Stimulated activated effector memory CD8-positive, alpha-beta T cell treated with anti-CD3 and anti-CD28 coated beads, Interleukin-12 subunit alpha, Interleukin-12 subunit beta, amount 100 ng/mL, for 72 hours (primary cell): ENCODE measurements around the gene MIGA2.

Experiments used
- ATAC-seq: fragments of 150-1000 bp; cut with Tn5 transposase; 2 replicates; pipeline ENCODE4 v1.10.0; 2021
- DNase-seq, 2 donors: peaks; one replicate each; pipeline ENCODE4 v3.0.0; 2021 to 2022; ENCODE audit warnings: low spot score in 2 of 2
- H3K27ac Mint-ChIP-seq: one replicate; pipeline ENCODE4 v1.8.0; 2022; ENCODE audit warnings: mild to moderate bottlenecking, mixed read lengths
- H3K36me3 Mint-ChIP-seq: one replicate; pipeline ENCODE4 v1.8.0; 2022; ENCODE audit warnings: mild to moderate bottlenecking, mixed read lengths
- H3K4me1 Mint-ChIP-seq: one replicate; pipeline ENCODE4 v1.8.0; 2022; ENCODE audit warnings: mixed read lengths
- H3K4me3 Mint-ChIP-seq: one replicate; pipeline ENCODE4 v1.8.0; 2022; ENCODE audit warnings: mild to moderate bottlenecking, mixed read lengths
- H3K9me3 Mint-ChIP-seq: one replicate; pipeline ENCODE4 v1.8.0; 2022; ENCODE audit warnings: mixed read lengths

MIGA2 gene

DNA sequence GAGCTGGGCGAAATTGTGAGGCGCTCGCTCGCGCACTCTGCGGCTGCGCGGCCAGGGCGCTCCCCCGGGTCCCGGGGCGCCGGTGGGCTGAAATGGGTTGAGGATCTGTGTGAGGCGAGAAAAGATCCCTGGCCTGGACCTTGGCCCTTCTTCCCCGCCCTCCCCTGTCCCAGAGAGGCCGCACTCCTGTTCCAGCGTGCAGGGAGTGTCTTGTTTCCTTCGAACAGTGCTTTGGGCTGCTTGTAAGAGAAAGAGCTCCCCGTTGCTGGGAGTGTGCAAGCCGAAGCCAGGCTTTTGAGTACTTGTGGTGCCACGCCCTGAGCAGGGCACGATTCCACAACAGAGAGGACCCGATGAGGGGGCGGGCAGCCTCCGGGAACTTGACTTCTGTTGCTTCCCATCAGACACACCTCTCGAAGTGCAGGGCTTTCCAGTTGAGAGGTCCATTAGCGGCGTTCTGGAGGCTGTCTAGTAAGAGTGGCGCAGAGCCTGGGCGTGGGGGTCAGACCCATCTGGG lies 45.0 kb downstream of the MIGA2 start:
- peaks cover 35% of the 10 kb centered on the region for H3K4me1 Mint-ChIP-seq
- ATAC-seq (no peak), DNase-seq (no peak)
- peak overlapping the region; percentile 91 for H3K27ac Mint-ChIP-seq
- no peaks in the 10 kb centered on the region for H3K9me3 Mint-ChIP-seq
- peaks cover 39% of the 10 kb centered on the region for H3K36me3 Mint-ChIP-seq
- peak overlapping the region; percentile 86 for H3K4me3 Mint-ChIP-seq

DNA sequence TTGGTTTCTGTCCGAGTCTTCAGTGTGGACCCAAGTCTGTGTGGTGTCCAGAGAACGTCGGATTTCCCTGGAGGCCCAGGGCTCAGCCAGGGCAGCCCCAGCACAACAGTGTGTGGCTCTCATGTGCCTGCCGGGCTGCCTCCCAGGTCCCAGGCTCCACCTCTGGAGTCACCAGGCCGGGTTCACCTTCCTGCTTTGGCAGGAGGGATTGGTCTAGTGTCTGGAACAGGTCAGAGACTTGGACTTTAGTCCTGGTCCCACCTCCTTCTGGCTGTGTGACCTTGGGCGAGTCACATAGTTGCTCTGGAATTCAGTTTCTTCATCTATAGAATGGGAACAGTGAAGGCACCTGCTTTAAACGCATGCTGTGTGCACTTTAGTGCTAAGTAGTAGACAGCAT lies 47.7 kb downstream of the MIGA2 start:
- DNase-seq = no peak

GRCh38 chr9:129089246-129089645 lies 52.8 kb downstream of the MIGA2 start:
- Mint-ChIP-seq H3K9me3 (no peaks in the 10 kb centered on the region), H3K36me3 (peaks cover 39% of the 10 kb centered on the region), H3K27ac (no peak overlapping the region), H3K4me1 (peaks cover 11% of the 10 kb centered on the region), H3K4me3 (no peak overlapping the region)
- ATAC-seq (no peak), DNase-seq (no peak)

More for the DNA sequence above, 47.7 kb downstream of the MIGA2 start:
- Mint-ChIP-seq H3K4me3 (no peak overlapping the region), H3K27ac (no peak overlapping the region), H3K36me3 (peaks cover 58% of the 10 kb centered on the region), H3K4me1 (peaks cover 27% of the 10 kb centered on the region), H3K9me3 (no peaks in the 10 kb centered on the region)
- no peak for ATAC-seq

GRCh38 chr9:129093602-129094386 lies 57.4 kb downstream of the MIGA2 start:
- Mint-ChIP-seq H3K9me3 (no peaks in the 10 kb centered on the region), H3K4me1 (peaks cover 6% of the 10 kb centered on the region), H3K27ac (peak overlapping the region; percentile 87), H3K36me3 (peaks cover 12% of the 10 kb centered on the region), H3K4me3 (no peak overlapping the region)
- DNase-seq (no peak), ATAC-seq (no peak)

DNA sequence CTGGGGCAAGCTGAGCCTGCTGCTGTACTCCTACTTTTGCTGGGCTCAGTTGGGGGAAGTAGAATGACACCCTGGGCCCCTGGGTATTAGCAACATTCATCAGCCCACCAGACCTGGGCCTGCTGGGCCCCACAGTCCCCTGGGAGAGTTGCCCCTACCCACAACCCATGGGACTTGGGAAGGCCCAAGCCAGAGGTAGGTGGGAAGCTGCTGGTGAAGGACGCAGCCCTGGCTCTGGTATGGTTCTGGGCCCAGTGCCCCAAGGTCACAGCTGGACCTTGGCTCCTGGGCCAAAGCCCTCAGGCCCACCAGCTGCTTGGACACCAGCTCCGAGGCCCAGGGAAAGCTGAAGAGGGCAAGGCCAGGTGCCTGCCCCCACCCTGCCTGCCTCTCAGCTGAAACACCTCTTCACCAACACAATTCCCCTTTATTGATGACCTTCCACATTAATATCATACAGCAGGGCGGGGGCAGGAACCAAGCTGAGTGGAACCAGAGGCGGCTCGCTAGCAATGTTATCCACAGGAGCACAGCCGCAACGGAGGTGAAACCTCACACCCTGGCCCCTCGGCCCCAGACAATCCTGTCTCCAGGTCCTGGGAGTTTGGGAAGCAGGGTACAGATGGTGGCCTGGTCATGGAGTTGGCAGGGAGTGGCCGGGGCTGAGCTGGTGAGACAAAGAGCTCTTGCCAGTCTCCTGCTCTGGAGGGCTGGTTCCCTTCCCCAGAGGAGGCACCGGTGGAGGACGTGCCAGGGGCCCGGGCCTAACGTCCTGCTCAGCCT lies 58.2 kb downstream of the MIGA2 start:
- Mint-ChIP-seq H3K36me3 (peaks cover 7% of the 10 kb centered on the region), H3K4me1 (peaks cover 6% of the 10 kb centered on the region), H3K9me3 (no peaks in the 10 kb centered on the region), H3K4me3 (no peak overlapping the region), H3K27ac (peak overlapping the region; percentile 87)
- ATAC-seq (no peak), DNase-seq (no peak)

DNA sequence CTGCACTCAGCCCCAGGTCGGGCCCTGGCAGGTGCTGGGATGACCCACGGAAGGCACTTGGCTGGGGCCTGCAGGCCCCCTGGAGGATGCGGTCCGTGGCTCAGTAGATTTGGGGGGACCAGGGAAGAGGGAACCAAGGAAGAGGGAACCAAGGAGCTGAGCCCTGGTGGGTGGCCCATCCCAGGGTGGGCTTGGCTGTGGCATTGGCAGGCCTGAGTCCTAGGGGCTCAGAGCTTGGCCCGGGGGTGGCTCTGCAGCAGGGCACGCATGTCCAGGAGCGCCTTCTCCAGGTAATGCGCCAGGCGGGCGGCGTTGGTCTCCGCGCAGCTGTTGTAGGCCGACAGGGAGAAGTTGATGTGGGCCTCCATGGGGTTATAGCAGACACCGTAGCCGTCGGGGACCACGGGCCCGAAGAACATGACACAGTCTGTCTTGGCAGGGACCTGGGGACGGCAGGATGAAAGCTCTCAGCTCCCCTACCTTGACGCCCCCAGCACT lies 58.8 kb downstream of the MIGA2 start:
- H3K36me3 Mint-ChIP-seq = peaks cover under 1% of the 10 kb centered on the region
- no peak overlapping the region for H3K4me3 Mint-ChIP-seq
- H3K4me1 Mint-ChIP-seq = peaks cover 6% of the 10 kb centered on the region
- no peak for ATAC-seq
- peak overlapping the region; percentile 87 for H3K27ac Mint-ChIP-seq
- no peaks in the 10 kb centered on the region for H3K9me3 Mint-ChIP-seq
- no peak for DNase-seq

GRCh38 chr9:129095908-129096307 lies 59.5 kb downstream of the MIGA2 start:
- Mint-ChIP-seq H3K9me3 (no peaks in the 10 kb centered on the region), H3K4me3 (no peak overlapping the region), H3K27ac (no peak overlapping the region), H3K4me1 (peaks cover 6% of the 10 kb centered on the region), H3K36me3 (no peaks in the 10 kb centered on the region)
- DNase-seq = no peak
- ATAC-seq = no peak

GRCh38 chr9:129097671-129098306 lies 61.4 kb downstream of the MIGA2 start:
- H3K4me1 Mint-ChIP-seq = peaks cover 6% of the 10 kb centered on the region
- H3K4me3 Mint-ChIP-seq = no peak overlapping the region
- no peak overlapping the region for H3K27ac Mint-ChIP-seq
- ATAC-seq (no peak), DNase-seq (no peak)
- H3K36me3 Mint-ChIP-seq = no peaks in the 10 kb centered on the region
- no peaks in the 10 kb centered on the region for H3K9me3 Mint-ChIP-seq

DNA sequence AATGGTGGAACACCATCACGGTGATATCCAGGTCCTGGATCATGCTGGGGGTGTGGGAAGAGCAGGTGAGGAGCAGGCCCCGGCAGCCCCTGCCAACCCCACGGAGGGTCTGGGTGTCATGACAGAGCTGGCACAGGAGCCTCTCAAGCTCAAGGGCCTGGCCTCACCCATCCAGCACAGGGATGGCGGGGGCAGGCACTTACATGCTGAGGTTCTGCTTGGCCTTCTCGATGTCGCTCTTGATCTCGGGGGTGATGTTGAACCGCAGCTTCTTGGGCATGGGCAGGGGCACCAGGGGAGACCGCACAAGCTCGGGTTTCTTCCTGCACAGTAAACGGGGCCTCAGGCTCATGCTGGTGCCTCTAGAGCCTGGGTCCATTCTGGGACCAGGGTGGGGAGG lies 61.9 kb downstream of the MIGA2 start:
- no peak for ATAC-seq
- Mint-ChIP-seq H3K4me3 (no peak overlapping the region), H3K36me3 (no peaks in the 10 kb centered on the region), H3K27ac (no peak overlapping the region), H3K4me1 (peaks cover 5% of the 10 kb centered on the region), H3K9me3 (no peaks in the 10 kb centered on the region)
- DNase-seq = no peak

DNA sequence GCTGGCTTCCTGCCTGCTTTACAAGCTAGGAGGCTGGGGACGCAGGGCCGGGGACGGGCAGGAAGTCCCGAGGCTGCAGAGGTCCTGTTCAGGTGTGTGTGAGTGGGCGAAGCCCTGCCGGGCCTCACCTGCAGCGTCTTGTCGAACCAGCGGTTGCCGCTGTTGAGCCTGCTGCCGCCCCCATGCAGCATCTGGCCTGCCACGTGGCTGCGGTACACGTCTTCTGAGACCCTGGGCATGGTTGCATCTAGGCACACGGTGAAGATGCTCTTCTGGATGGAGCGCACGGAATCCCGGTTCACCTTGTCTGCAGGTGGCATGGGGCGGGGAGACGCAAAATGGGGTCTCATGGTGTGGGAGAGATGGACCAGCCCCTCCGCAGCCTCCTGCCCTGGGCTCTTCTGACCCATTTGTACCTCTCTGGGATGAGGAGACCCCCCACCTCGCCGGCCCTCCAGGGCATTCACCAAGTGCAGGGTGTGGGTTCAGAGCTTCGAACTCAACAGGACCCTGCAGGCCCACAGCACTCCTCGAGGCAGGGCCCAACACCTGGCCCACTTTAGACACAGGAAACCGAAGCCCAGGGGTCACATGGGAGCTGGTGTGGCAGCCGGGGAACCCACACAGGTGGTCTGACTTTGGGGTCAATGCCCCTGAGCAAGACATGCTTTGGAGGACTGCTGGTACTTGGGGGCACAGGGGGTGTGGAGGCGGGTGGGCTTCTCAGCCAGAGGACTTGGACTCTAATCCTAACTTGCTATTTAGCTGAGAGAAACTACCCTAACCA lies 64.2 kb downstream of the MIGA2 start:
- Mint-ChIP-seq H3K9me3 (no peaks in the 10 kb centered on the region), H3K36me3 (no peaks in the 10 kb centered on the region), H3K27ac (peak overlapping the region; percentile 74), H3K4me1 (no peaks in the 10 kb centered on the region), H3K4me3 (no peak overlapping the region)
- DNase-seq = no peak
- no peak for ATAC-seq

GRCh38 chr9:129101279-129101678 lies 64.9 kb downstream of the MIGA2 start:
- H3K9me3 Mint-ChIP-seq = no peaks in the 10 kb centered on the region
- no peaks in the 10 kb centered on the region for H3K36me3 Mint-ChIP-seq
- peak overlapping the region; percentile 74 for H3K27ac Mint-ChIP-seq
- ATAC-seq (no peak), DNase-seq (no peak)
- no peak overlapping the region for H3K4me3 Mint-ChIP-seq
- H3K4me1 Mint-ChIP-seq = no peaks in the 10 kb centered on the region

DNA sequence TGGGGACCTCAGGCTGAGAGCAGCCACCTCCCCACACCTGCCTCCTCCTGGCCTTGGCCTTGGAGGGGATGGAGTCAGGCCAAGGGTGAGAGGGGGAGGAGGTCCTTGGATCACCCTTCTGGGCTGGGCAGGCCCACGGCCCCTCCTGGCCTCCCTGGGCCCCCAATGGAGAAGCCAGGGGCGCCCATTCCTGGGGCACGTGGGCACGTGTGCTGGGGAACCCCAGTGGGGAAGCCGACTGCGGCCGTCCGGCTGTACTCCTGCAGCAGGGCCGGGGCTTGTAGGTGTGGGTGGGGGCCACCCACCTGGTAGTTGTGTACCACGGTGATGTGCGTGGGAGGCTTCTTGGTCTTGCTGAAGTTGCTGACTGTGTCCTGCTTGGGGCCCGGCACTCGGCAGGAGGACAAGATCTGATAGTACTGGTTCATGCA lies 65.7 kb downstream of the MIGA2 start:
- no peaks in the 10 kb centered on the region for H3K9me3 Mint-ChIP-seq
- no peaks in the 10 kb centered on the region for H3K4me1 Mint-ChIP-seq
- no peak for DNase-seq
- H3K27ac Mint-ChIP-seq = peak overlapping the region; percentile 74
- no peak overlapping the region for H3K4me3 Mint-ChIP-seq
- peaks cover 6% of the 10 kb centered on the region for H3K36me3 Mint-ChIP-seq
- ATAC-seq = no peak

- Mint-ChIP-seq H3K4me3 (no peak overlapping the region), H3K27ac (no peak overlapping the region), H3K4me1 (no peaks in the 10 kb centered on the region), H3K36me3 (peaks cover 8% of the 10 kb centered on the region), H3K9me3 (no peaks in the 10 kb centered on the region)
- ATAC-seq (peak; percentile 50), DNase-seq (no peak)
Observed at GRCh38 chr9:129102791-129103594, 66.6 kb downstream of the MIGA2 start.

DNA sequence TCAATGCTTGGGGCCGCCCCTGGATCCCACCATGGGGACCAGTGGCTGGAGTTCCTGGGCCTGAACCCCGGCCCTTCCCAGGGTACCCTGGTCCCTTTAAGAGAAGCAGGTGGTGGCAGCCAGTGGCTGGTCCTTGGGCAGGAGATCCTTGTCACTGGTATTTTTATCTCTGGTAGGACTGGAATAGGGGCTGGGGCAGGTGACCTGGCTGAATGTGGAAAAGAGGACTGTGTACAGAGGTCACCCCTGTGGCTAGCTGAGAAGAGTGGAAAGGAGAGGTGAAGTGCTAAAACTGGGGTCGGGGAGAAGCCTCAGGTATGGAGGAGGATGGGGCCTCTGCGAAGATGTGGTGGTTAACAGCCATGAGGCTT lies 67.2 kb downstream of the MIGA2 start:
- no peaks in the 10 kb centered on the region for H3K9me3 Mint-ChIP-seq
- H3K36me3 Mint-ChIP-seq = peaks cover 8% of the 10 kb centered on the region
- no peak overlapping the region for H3K27ac Mint-ChIP-seq
- H3K4me3 Mint-ChIP-seq = no peak overlapping the region
- peaks cover 2% of the 10 kb centered on the region for H3K4me1 Mint-ChIP-seq
- DNase-seq = no peak
- no peak for ATAC-seq
